H1 (cell line): ENCODE data around the gene SCARF1. TPM values are rescaled to one million over a fixed set of nuclear protein-coding genes. Genes with fewer than 3 reads are reported as not detected.

Experiments used
- CTCF ChIA-PET: fragments of 300-600 bp; sonication (Branson Sonifier 250); formaldehyde crosslinking; loops from one replicate; lab custom pipeline; 2021; ENCODE audit not compliant: partially characterized antibody; lab: Charles Lee
- POLR2A ChIA-PET: fragments of 300-600 bp; sonication (Branson Sonifier 250); formaldehyde crosslinking; loops from one replicate; lab custom pipeline; 2021; ENCODE audit warnings: inconsistent platforms; ENCODE audit not compliant: partially characterized antibody; lab: Charles Lee
- DNase-seq, 2 experiments: peaks; one replicate each; pipeline versions ENCODE4 v3.0.0 to v3.0.0-alpha.2; 2010 to 2022; ENCODE audit warnings: low spot score in 2 of 2, low read depth in 1 of 2, mixed read lengths in 1 of 2
- FAIRE-seq: peaks from 2 replicates; lab custom pipeline; 2011; peaks lifted over from hg19 to GRCh38; lab: Jason Lieb, UNC
- H2AFZ ChIP-seq: 2 replicates; pipeline ENCODE4 v1.8.1; 2012; ENCODE audit warnings: low read length, inconsistent platforms
- H2AK5ac ChIP-seq: 2 replicates; pipeline ENCODE4 v1.6.1; 2013; ENCODE audit warnings: low read depth, low read length
- H2BK120ac ChIP-seq: replicated peaks from 2 replicates; pipeline ENCODE3; 2013; ENCODE audit warnings: low read depth, low read length, inconsistent platforms
- H2BK12ac ChIP-seq: 2 replicates; pipeline ENCODE4 v1.6.1; 2013; ENCODE audit warnings: low read depth, low read length
- H2BK15ac ChIP-seq: 2 replicates; pipeline ENCODE4 v1.6.1; 2013; ENCODE audit warnings: low read length
- H2BK20ac ChIP-seq: 2 replicates; pipeline ENCODE4 v1.6.1; 2013; ENCODE audit warnings: low read length
- H2BK5ac ChIP-seq: 2 replicates; pipeline ENCODE4 v1.6.1; 2013; ENCODE audit warnings: low read depth, low read length
- H3K14ac ChIP-seq: 2 replicates; pipeline ENCODE4 v1.6.1; 2013; ENCODE audit warnings: inconsistent platforms; ENCODE audit not compliant: insufficient read length
- H3K18ac ChIP-seq: 2 replicates; pipeline ENCODE4 v1.6.1; 2013; ENCODE audit warnings: low read length; ENCODE audit errors: extremely low read depth
- H3K23ac ChIP-seq: 2 replicates; pipeline ENCODE4 v1.6.1; 2013; ENCODE audit warnings: inconsistent platforms; ENCODE audit not compliant: insufficient read length
- H3K23me2 ChIP-seq: 2 replicates; pipeline ENCODE4 v1.6.1; 2013; ENCODE audit warnings: low read depth, low read length
- H3K27ac ChIP-seq: 2 replicates; pipeline ENCODE4 v1.6.1; 2011; ENCODE audit warnings: low read depth, low read length, inconsistent platforms
- H3K27me3 ChIP-seq, 4 experiments: replicated peaks in 1 of 4; 1 replicate in 1 of 4; 2 replicates in 3 of 4; pipeline versions ENCODE4 v1.6.1 to v1.8.1; 2011 to 2013; ENCODE audit warnings: low read length in 3 of 4, mild to moderate bottlenecking in 3 of 4, inconsistent platforms in 2 of 4, mixed read lengths in 2 of 4, moderate library complexity in 1 of 4; ENCODE audit not compliant: control insufficient read depth in 3 of 4, insufficient read depth in 3 of 4; ENCODE audit errors: extremely low read depth in 1 of 4
- H3K36me3 ChIP-seq, 4 experiments: 2 replicates each; pipeline versions ENCODE4 v1.6.1 to v1.8.1; 2011 to 2013; ENCODE audit warnings: mild to moderate bottlenecking in 4 of 4, low read length in 3 of 4, moderate library complexity in 2 of 4, control low read depth in 1 of 4, inconsistent platforms in 1 of 4; ENCODE audit not compliant: insufficient read depth in 4 of 4, control insufficient read depth in 2 of 4
- H3K4ac ChIP-seq: replicated peaks from 2 replicates; pipeline ENCODE3; 2013; ENCODE audit warnings: low read length, low read depth, mixed read lengths, inconsistent platforms; ENCODE audit not compliant: insufficient read length
- H3K4me1 ChIP-seq, 4 experiments: replicated peaks in 1 of 4; 1 replicate in 1 of 4; 2 replicates in 3 of 4; pipeline versions ENCODE4 v1.6.1 to v1.8.1; 2011 to 2013; ENCODE audit warnings: low read length in 3 of 4, inconsistent platforms in 2 of 4, mixed read lengths in 1 of 4; ENCODE audit not compliant: insufficient read depth in 4 of 4, control insufficient read depth in 3 of 4
- H3K4me2 ChIP-seq, 2 experiments: 2 replicates each; pipeline versions ENCODE4 v1.6.1 to v1.8.1; 2011 to 2013; ENCODE audit warnings: low read depth in 2 of 2, low read length in 2 of 2, control low read depth in 1 of 2, inconsistent platforms in 1 of 2, mild to moderate bottlenecking in 1 of 2; ENCODE audit not compliant: insufficient read depth in 1 of 2
- H3K4me3 ChIP-seq, 4 experiments: fragments of 200-600, 300-600 bp in 1 of 4; sonication (generic), shearing (Covaris generic), sonication (Bioruptor Twin) in 1 of 4; 2 replicates each; pipeline versions ENCODE4 v1.5.1 to v1.8.1; 2011 to 2016; ENCODE audit warnings: low read length in 4 of 4, low read depth in 3 of 4, control low read depth in 2 of 4, inconsistent platforms in 2 of 4, mild to moderate bottlenecking in 2 of 4, mixed read lengths in 1 of 4, moderate library complexity in 1 of 4; ENCODE audit not compliant: insufficient read depth in 2 of 4; ENCODE audit errors: extremely low read depth in 1 of 4
- H3K56ac ChIP-seq: replicated peaks from 2 replicates; pipeline ENCODE3; 2013; ENCODE audit warnings: low read depth, mild to moderate bottlenecking, mixed read lengths, low read length, inconsistent platforms; ENCODE audit not compliant: insufficient read length
- H3K79me1 ChIP-seq: 2 replicates; pipeline ENCODE4 v1.6.1; 2013; ENCODE audit warnings: low read depth, low read length, control low read depth
- H3K79me2 ChIP-seq, 2 experiments: 2 replicates each; pipeline versions ENCODE4 v1.6.1 to v1.8.1; 2012 to 2013; ENCODE audit warnings: low read length in 2 of 2, mild to moderate bottlenecking in 2 of 2, inconsistent platforms in 1 of 2; ENCODE audit not compliant: insufficient read depth in 2 of 2, control insufficient read depth in 1 of 2
- H3K9ac ChIP-seq, 4 experiments: replicated peaks in 1 of 4; 1 replicate in 1 of 4; 2 replicates in 3 of 4; pipeline versions ENCODE4 v1.6.1 to v1.8.1; 2011 to 2013; ENCODE audit warnings: low read depth in 3 of 4, low read length in 3 of 4, control low read depth in 2 of 4, mild to moderate bottlenecking in 2 of 4, moderate library complexity in 2 of 4, inconsistent platforms in 1 of 4; ENCODE audit errors: extremely low read depth in 1 of 4
- H3K9me3 ChIP-seq, 2 experiments: 2 replicates each; pipeline versions ENCODE4 v1.6.1 to v1.8.1; 2012 to 2013; ENCODE audit warnings: mild to moderate bottlenecking in 2 of 2, moderate library complexity in 2 of 2, control low read depth in 1 of 2, inconsistent platforms in 1 of 2, low read depth in 1 of 2, low read length in 1 of 2, mixed read lengths in 1 of 2; ENCODE audit not compliant: insufficient read depth in 2 of 2
- H4K20me1 ChIP-seq, 2 experiments: replicated peaks in 1 of 2; 2 replicates each; pipeline versions ENCODE3 to v1.8.1; 2011 to 2013; ENCODE audit warnings: inconsistent platforms in 2 of 2, low read length in 2 of 2, mild to moderate bottlenecking in 1 of 2; ENCODE audit not compliant: insufficient read depth in 2 of 2, control insufficient read depth in 1 of 2
- H4K5ac ChIP-seq: 2 replicates; pipeline ENCODE4 v1.6.1; 2013; ENCODE audit warnings: low read length, low read depth, mixed read lengths, inconsistent platforms; ENCODE audit not compliant: insufficient read length
- H4K8ac ChIP-seq: 2 replicates; pipeline ENCODE4 v1.8.0; 2013; ENCODE audit warnings: mild to moderate bottlenecking, moderate library complexity, low read length, inconsistent platforms; ENCODE audit not compliant: insufficient read depth; ENCODE audit errors: extremely low read depth
- H4K91ac ChIP-seq: replicated peaks from 2 replicates; pipeline ENCODE3; 2013; ENCODE audit warnings: low read length, mixed read lengths, inconsistent platforms; ENCODE audit not compliant: insufficient read length
- BRCA1 ChIP-seq: IDR thresholded peaks from 2 replicates; pipeline ENCODE4 v1.6.1; 2012; ENCODE audit warnings: low read depth, low read length, improper control_type of control experiment
- CBX8 ChIP-seq: fragments of 300-800, 300-1000 bp; sonication (generic); IDR thresholded peaks from 2 replicates; pipeline ENCODE4 v1.7.1; 2016; ENCODE audit warnings: low read depth, low read length, borderline replicate concordance
- CHD2 ChIP-seq: IDR thresholded peaks from 2 replicates; pipeline ENCODE4 v1.6.1; 2012; ENCODE audit warnings: low read length, improper control_type of control experiment
- EP300 ChIP-seq, 2 experiments: IDR thresholded peaks; 1 replicate in 1 of 2; 2 replicates in 1 of 2; pipeline ENCODE4 v1.6.1; 2011 to 2012; ENCODE audit warnings: low read depth in 2 of 2, low read length in 2 of 2, mild to moderate bottlenecking in 2 of 2, borderline replicate concordance in 1 of 2, inconsistent platforms in 1 of 2, moderate library complexity in 1 of 2
- EZH2 ChIP-seq: fragments of 200-600 bp; sonication (generic); IDR thresholded peaks from 2 replicates; pipeline ENCODE4 v1.7.1; 2012; ENCODE audit warnings: low read depth, mild to moderate bottlenecking, moderate library complexity, low read length, inconsistent platforms; ENCODE audit not compliant: severe bottlenecking
- NANOG ChIP-seq: IDR thresholded peaks from 2 replicates; pipeline ENCODE4 v1.6.1; 2011; ENCODE audit warnings: low read length, low read depth, mild to moderate bottlenecking, inconsistent platforms; ENCODE audit not compliant: insufficient read depth, poor library complexity, severe bottlenecking
- RXRA ChIP-seq: IDR thresholded peaks from 2 replicates; pipeline ENCODE4 v1.6.1; 2011; ENCODE audit warnings: low read depth, mild to moderate bottlenecking, low read length, moderate library complexity; ENCODE audit not compliant: insufficient read depth
- SP4 ChIP-seq: IDR thresholded peaks from 2 replicates; pipeline ENCODE4 v1.6.1; 2012; ENCODE audit warnings: low read length, inconsistent platforms
- TAF7 ChIP-seq: optimal IDR thresholded peaks from 2 replicates; pipeline ENCODE3; 2011; ENCODE audit warnings: low read depth, mild to moderate bottlenecking, inconsistent platforms, low read length, moderate library complexity, borderline replicate concordance
- YY1 ChIP-seq: IDR thresholded peaks from 2 replicates; pipeline ENCODE4 v1.6.1; 2011; ENCODE audit warnings: low read depth, mild to moderate bottlenecking, low read length
- WGBS, 2 experiments: shearing (Covaris generic) in 1 of 2; methylation state at CpG; one replicate each; pipeline versions ENCODE4 v1.1.6 to v1.1.7; 2013 to 2015; ENCODE audit warnings: low lambda C conversion rate in 2 of 2, mixed read lengths in 2 of 2, inconsistent platforms in 1 of 2, low coverage in 1 of 2, missing lambda C conversion rate in 1 of 2; ENCODE audit not compliant: insufficient replicate concordance in 2 of 2, insufficient coverage in 1 of 2, insufficient read length in 1 of 2; ENCODE audit errors: extremely low coverage in 1 of 2, missing lambda C conversion rate in 1 of 2; 5-methylcytosine and 5-hydroxymethylcytosine counted together
- polyA plus RNA-seq, 7 experiments: library from polyadenylated mRNA; depleted of rRNA in 3 of 7; stranded (reverse) in 5 of 7; unstranded in 2 of 7; fragments of >200 nt in 5 of 7; fragments of 200-250 nt in 2 of 7; gene quantifications; 1 replicate in 5 of 7; 2 replicates in 1 of 7; 4 replicates in 1 of 7; pipeline versions ENCODE4 v1.2.1 to v1.2.3, GENCODE V29; 2011 to 2013; ENCODE audit warnings: missing spikeins in 2 of 7, mixed read lengths in 2 of 7
- total RNA-seq: library from RNA; stranded (reverse); fragmentation: NEBNext Ultra II Directional; extraction: Animal tissue kit (Norgen Biotek cat#: 25700); gene quantifications from 2 replicates; pipeline ENCODE4 v1.2.1, GENCODE V29; 2021
- TF ChIP-seq, protein P1 (sequence below): IDR thresholded peaks from 2 replicates; pipeline ENCODE4 v1.6.1; 2012; ENCODE audit warnings: inconsistent platforms

The SCARF1 gene
- total and polyA plus RNA-seq, 2 of the 8 experiments (the other 6 are each of a cell fraction or from before 2014, with no cell fraction given): 1.1 to 1.6 TPM

DNA sequence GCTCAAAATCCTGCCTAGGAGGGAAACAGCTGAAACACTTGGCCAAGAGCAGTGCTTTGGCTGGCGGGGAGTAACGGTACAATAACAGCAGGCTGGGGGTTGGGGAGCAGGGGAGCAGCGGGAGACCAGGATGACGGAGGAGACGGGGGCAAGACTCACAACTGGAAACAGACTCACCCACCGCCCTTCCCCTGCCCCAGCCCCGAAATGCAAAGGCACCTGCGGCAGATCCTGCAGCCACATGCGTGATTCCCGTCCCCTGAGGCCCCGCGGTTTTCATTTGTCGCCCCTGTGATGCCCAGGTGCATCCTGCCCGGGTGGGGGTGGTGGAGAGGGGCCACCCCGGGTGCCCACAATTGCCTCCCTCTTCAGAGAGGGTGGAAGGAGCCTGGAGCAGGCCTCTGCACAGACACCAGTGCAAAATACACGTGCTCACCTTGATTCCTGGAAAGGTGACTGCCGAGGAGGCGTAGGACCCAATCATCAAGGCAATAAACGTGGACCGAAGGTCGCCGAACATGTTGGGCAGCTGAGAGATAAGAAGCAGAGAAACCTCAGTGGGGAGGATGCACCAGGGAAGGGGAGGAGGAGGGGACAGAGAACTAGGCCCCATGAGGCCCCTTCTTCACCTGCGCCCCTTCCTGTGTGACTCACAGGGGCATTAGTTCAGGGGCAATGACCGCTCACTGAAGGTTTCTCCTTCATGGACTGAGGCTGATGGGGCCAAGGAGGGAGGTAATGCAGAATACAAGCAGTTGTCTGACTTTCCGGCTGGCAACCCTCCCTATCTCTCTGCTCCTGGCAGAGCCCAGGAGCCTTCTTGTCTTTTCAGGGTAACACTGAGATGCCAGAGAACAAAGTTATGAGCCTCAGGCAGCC lies 52.5 kb downstream of the SCARF1 start:
- H3K4ac ChIP-seq: no peak overlapping the region
- H3K79me1 ChIP-seq: no peaks in the 10 kb centered on the region
- no peak overlapping the region for H3K56ac ChIP-seq
- H3K9me3 ChIP-seq: no peaks in the 10 kb centered on the region
- POLR2A ChIA-PET: no interaction called here
- FAIRE-seq: no peak
- H2AFZ ChIP-seq: no peak overlapping the region
- H2AK5ac ChIP-seq: 0 out of 2 replicates have a peak overlapping the region, but pooled peaks have one; percentile 39
- no peak overlapping the region for H3K27ac ChIP-seq
- H2BK5ac ChIP-seq: peak overlapping the region; percentile 35
- H4K8ac ChIP-seq: peak overlapping the region; percentile 11; the same call in 1 of the 2 replicates
- no peak overlapping the region for H2BK20ac ChIP-seq
- H3K4me2 ChIP-seq: no peak overlapping the region
- no peaks in the 10 kb centered on the region for H3K79me2 ChIP-seq
- peak overlapping the region; percentile 80 for H4K91ac ChIP-seq
- no peak for DNase-seq
- H3K27me3 ChIP-seq: no peaks in the 10 kb centered on the region
- H4K5ac ChIP-seq: no peak overlapping the region
- H4K20me1 ChIP-seq: no peaks in the 10 kb centered on the region
- H3K4me3 ChIP-seq: no peak overlapping the region
- H2BK15ac ChIP-seq: no peak overlapping the region
- CTCF ChIA-PET: interaction anchor here (1.2 to 1.5 kb wide), 2 partner anchors 23 to 25 kb away, joined by 3 read pairs; no protein-coding TSS in a partner anchor
- H2BK120ac ChIP-seq: no peak overlapping the region
- no peaks in the 10 kb centered on the region for H3K23me2 ChIP-seq
- H3K36me3 ChIP-seq: no peaks in the 10 kb centered on the region
- no peak overlapping the region for H3K14ac ChIP-seq
- H3K18ac ChIP-seq: no peak overlapping the region; the same call in 1 of the 2 replicates
- H3K9ac ChIP-seq: no peak overlapping the region
- peaks cover 0 to 6% (median under 1%) of the 10 kb centered on the region in 4 experiments; a peak in 3 of 7 replicates for H3K4me1 ChIP-seq
- no peak overlapping the region for H3K23ac ChIP-seq
- WGBS, 2 experiments: 87% methylated on average over 21 of the region's 25 CpGs; no CpG with 5 or more reads in 1 of the 2 experiments
- no peak overlapping the region for H2BK12ac ChIP-seq
- TF ChIP-seq YY1 (no peak), NANOG (no peak), CBX8 (no peak), RXRA (no peak), EP300 (IDR thresholded peaks at IDR 0.05; ENCODE audit: borderline replicate concordance in 1 of 2, low read depth in 2 of 2, low read length in 2 of 2) (no peak), SP4 (no peak), EZH2 (no peak), CHD2 (no peak), BRCA1 (no peak), TAF7 (no peak)
- TF ChIP-seq, protein P1, sequence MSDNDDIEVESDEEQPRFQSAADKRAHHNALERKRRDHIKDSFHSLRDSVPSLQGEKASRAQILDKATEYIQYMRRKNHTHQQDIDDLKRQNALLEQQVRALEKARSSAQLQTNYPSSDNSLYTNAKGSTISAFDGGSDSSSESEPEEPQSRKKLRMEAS: no peak
